NCI-H82 (cell line): ENCODE results near the gene PRPF6.
"Not testable (repeated sequence)": the region's sequence is repeated elsewhere in the genome, so short reads cannot be mapped to it uniquely, and the experiment has no call there.

Experiments used
- DNase-seq: peaks from one replicate; lab custom pipeline; 2025; lab: John Stamatoyannopoulos, UW

The PRPF6 gene

DNA sequence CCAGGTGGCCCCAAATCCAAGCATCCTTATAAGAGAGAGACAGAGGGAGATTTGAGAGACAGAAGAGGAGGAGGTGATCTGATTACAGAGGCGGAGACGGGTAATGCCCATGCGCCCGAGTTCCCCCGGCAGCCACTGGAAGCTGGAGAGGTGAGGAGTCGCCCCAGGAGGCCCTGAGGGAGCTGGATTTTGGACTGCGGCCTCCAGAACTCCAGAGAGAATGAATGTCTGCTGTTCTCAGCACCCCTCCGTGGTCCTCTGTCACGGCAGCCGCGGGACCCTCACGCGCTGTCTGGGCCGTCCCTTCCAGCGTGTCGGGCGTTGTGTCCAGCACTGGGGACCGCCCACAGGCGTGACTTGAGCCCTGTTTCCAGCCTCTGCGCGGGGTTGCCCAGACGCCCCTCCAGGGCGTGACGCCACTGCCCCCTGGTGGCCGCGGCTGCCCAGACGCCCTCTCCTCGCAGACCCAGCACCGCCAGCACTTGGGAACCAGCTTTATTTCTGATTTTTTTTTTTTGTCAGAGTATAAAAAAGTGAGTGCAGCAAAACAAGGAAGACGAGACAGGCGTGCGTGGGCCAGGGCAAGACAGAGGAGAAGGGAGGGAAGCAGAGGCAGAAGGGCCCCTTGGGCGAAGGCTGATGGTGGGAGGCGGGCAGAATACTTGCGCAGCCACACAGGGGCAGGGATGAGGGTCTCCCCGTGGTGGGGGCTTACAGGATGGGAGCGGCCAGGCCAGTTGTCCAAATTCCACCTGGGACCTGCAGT is 7.1 kb upstream of the PRPF6 start:
- peak; percentile 98 for DNase-seq

DNA sequence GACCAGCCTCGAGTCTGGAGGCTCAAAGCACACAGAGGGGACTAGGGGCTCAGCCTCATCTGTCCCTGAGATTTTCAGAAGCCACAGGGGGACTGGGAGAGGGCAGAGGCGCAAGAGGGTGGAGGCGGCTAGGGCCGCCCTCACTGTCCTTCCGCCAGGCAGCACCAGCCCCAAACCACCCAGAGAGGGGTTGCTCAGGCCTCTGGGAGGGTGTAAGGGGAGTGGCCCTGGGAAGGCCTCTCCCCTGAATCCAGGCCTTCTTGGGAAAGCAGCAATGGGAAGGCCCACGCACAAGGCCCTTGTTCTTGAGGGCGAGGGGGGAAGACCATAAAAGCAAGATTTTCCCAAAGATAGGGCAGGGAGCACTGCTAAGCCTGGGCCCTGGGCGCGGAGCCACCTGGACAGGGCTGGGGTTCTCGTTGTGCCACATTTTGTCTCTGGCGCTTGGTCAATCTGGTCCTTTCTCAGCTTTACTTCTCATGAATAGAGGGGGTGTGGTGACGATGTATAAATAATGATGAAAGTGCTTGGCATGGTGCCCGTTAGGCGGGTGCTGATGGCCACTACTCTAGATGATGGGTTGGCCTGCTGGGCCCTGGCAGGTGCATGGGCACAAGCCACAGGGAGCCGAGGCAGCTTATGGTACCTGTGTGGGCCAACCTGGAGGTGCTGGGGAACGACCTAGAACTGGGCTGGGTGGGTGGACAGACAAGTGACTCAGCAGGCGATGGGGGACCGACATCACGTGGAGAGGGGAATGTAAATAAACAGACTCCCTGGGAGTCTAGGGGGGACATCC is 6.3 kb upstream of the PRPF6 start:
- no peak for DNase-seq

DNA sequence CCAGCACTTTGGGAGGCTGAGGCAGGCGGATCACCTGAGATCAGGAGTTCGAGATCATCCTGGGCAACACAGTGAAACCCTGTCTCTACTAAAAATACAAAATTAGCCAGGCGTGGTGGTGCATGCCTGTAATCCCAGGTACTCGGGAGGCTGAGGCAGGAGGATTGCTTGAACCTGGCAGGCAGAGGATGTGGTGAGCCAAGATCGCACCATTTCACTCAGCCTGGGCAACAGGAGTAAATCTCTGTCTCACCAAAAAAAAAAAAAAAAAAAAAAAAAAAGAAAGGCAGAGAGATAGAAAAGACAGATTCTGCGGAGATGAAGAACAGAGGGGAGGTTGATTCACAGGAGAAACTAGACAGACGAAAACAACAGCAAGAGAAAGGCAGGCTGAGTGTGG is 4.4 kb upstream of the PRPF6 start:
- not testable (repeated sequence) for DNase-seq

DNA sequence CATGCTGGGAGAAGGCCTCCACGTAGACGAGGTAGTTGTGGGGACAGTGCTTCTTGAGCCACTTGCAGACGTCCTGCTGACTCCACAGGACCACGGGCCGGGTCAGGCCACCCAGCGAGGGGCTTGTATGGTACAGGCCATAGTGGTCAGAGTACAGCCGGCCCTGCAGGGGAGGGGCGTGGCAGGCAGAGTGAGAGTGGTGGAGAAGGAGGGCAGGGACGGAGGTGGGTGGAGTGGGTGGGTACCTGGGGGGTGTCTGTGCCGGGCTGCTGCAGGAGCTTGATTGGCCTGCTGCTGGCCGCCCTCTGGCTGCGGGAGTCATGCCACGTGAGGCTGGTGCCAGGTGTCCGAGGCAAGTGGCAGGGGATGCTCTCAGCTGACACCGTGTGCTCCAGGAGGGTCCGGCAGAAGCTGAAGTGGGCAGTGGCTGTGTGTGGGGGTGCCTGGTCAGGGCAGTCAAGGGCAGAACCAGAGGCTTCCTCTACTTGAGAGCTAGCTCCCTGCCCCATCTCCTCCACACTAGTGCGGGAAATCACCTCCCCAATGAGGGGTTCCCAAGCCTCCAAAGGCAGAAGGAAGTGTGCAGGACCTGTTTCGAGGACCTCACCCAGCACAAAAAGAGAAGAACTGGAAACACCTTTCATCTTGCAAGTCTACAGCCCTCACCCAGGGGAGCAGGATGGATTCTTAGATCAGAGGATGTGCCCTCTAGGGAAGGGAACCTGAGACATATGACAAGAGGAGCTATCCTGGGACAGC is 3.8 kb upstream of the PRPF6 start:
- no peak for DNase-seq

- DNase-seq: no peak
These were observed 3.1 kb upstream of the PRPF6 start for GRCh38 chr20:63977739-63978276.

- DNase-seq: peak; percentile 79
These were observed 2.4 kb upstream of the PRPF6 start for GRCh38 chr20:63978319-63979228.

GRCh38 chr20:63979229-63979556 is 1.7 kb upstream of the PRPF6 start:
- DNase-seq: no peak

DNA sequence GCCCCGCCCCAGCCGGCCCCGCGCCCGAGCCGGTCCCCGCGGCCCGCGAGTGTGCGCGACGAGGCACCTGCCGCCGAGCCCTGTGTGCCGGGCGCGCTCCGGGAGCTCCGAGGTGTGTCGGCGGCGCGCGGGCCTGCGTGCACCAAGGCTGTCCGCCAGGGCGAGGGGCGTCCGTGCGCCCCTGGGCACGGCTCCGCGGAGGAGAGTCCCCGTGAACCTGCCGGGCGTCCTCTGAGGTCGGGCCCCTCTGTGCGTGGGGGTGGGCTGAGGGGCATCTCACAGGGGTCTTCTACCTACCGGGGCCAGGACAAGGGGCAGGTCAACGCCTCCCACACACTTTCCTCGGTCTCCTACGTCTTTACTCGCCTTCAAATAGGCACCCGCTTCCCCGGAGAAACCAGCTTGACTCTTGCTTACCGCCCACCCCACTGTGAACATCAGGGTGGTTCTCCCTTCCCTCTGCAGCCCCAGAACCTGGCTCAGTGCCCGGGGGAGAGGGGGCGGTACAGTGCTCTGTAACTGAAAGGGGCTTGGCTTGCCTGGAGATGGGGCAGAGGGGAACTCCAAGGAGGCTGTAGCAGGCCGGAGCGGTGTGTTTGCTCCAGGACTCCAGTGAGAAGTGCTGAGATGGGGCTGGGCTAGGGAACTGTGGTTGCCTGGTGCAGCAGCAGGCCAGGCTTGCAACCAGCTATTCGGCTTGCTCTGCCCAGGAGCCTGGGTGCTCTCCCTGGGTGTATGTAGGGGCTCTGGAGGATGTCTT is 1.2 kb upstream of the PRPF6 start, which contains the start of gene SAMD10:
TSS of gene SAMD10 (minus strand) at position 86 of the 760 bp plus-strand sequence. CDS start 175 bp downstream, outside the sequence.
- peak; percentile 78 for DNase-seq

DNA sequence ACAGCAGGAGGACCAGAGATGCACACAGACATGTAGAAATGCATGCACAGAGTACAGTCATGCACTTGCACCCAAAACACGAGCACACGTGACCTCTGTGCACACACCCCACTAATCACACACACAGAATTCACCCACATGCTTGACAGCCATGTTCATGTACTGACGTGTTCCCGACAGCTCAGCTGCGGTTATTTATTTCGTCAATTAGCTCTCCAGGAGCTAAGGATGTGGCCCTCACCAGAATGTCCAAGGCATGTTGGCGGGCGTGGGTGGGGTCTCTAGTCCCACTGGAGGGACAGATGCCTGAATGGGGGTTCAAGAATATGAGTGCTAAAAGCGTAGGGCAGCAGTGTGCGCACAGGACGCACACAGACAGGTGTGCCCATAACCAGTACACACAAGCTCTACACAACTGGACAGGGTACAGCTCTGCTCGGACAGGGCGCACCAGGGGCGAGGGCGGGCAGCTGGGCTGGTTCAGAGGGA is 571 bp upstream of the PRPF6 start:
- no peak for DNase-seq

GRCh38 chr20:63982937-63983336 is 2.0 kb downstream of the PRPF6 start:
- DNase-seq: no peak

GRCh38 chr20:64000906-64001305 is 20.0 kb downstream of the PRPF6 start:
- no peak for DNase-seq

GRCh38 chr20:64001607-64002011 is 20.7 kb downstream of the PRPF6 start:
- no peak for DNase-seq

GRCh38 chr20:64003960-64004725 is 23.2 kb downstream of the PRPF6 start:
- DNase-seq: no peak

- no peak for DNase-seq
These were observed 24.5 kb downstream of the PRPF6 start for GRCh38 chr20:64005394-64005793.

GRCh38 chr20:64006490-64006889 is 25.6 kb downstream of the PRPF6 start:
- no peak for DNase-seq

- DNase-seq: no peak
These were observed 26.0 kb downstream of the PRPF6 start for GRCh38 chr20:64006902-64007301.

DNA sequence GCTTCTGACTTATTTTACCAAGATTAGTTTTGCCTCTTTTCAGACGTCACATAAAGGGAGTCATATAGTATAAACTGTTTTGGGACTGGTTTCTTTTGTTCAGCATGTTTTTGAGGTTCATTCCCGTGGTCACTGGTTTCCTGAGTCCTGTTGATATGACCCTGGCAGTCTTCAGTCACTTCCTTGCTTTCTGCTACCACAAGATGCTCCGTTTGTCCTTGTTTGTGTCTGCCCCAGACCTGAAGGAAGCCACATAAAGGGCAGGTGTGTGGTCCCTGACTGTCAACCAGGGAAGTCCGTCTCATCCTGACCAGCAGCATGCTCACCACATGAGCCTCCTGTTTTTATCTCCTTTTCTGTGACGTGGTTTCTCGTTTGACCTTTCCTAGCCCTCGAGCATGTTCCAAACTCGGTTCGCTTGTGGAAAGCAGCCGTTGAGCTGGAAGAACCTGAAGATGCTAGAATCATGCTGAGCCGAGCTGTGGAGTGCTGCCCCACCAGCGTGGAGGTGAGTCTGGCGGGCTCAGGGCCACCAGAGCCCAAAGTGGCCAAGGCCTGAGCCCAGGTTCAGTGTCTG is 29.0 kb downstream of the PRPF6 start:
- DNase-seq: no peak

DNA sequence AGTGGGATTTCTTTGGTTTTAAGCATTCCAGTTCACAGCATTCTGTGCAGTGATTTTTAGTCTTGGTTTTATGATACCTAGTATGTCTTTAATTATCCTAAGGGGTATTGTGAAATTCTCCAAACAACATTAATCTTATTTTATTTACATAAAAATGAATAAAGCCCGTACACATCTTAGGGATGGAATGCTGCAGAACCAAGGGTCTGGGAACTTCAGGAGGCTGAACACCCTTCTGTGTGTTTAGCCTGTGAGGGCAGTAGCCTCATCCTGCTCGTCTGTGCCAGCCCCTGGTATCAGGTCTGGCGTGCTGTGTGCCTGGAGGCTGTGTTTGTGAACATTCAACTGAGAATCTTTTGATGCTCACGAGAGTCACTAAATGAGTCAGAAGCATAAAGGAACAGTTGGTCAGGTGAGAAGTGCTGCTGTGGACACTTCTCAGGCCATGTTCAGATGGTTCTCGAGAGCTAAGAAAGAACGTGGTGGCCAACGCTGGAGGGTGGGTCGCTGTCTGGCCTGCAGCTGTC is 29.8 kb downstream of the PRPF6 start:
- no peak for DNase-seq

DNA sequence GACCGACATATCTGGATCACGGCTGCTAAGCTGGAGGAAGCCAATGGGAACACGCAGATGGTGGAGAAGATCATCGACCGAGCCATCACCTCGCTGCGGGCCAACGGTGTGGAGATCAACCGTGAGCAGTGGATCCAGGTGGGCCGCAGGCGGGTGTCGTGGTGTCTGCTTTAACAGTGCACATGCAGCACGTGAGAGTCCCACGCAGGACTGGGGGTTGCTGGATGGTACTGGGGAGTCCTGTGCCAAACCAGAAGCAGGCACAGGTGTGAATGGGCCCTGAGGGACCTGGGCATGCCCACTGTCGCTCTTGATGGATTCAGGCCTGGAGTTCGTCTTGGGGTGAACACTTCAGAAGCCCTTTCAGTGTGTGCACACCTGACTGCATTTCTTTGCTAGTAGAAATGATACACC is 30.4 kb downstream of the PRPF6 start:
- DNase-seq: no peak
